Stomach (tissue), 4 donors: Measurements from ENCODE around the gene KRABD2.

Experiments
- EP300 ChIP-seq: sonication (generic); formaldehyde crosslinking; IDR thresholded peaks from one replicate; pipeline ENCODE4 v1.6.1; 2017; ENCODE audit warnings: antibody characterized with exemption
- POLR2A ChIP-seq, 4 donors: fragments of 450-650 bp; IDR thresholded peaks; one replicate each; pipeline ENCODE4 v1.6.1; 2016; ENCODE audit warnings: antibody characterized with exemption in 4 of 4, control low read depth in 2 of 4, mild to moderate bottlenecking in 1 of 4, moderate library complexity in 1 of 4
- POLR2AphosphoS5 ChIP-seq, 3 donors: sonication (generic); formaldehyde crosslinking; IDR thresholded peaks; one replicate each; pipeline ENCODE4 v1.6.1; 2016; ENCODE audit warnings: antibody characterized with exemption in 3 of 3
- TF ChIP-seq, protein P1 (sequence below), 7 experiments: fragments of 450-650 bp in 4 of 7; fragments of 200-600 bp in 3 of 7; sonication (generic) in 3 of 7; IDR thresholded peaks; one replicate each; pipeline ENCODE4 v1.5.1; 2016 to 2019; ENCODE audit warnings: antibody characterized with exemption in 7 of 7, control low read depth in 2 of 7, mild to moderate bottlenecking in 1 of 7

DNA sequence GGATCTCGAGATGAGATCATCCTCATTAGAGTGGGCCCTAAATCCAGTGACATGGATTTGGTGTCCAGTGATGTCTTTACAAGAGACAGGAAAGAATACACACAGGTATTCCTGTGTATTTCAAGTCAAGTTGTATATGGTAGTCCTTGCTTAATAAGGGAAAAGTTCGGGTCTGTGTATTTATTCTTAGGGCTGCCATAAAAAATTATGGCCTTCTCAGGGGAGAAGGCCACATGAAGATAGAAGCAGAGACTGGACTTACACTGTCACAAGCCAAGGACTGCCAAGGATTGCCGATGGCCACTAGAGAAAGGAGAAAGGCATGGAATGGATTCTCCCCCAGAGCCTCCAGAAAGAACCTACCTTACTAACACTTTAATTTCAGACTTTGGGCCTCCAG, 8.3 kb downstream of the KRABD2 start:
- TF ChIP-seq POLR2AphosphoS5 (IDR thresholded peaks at IDR 0.05), result no peak
- TF ChIP-seq POLR2A (IDR thresholded peaks at IDR 0.05), result no peak
- TF ChIP-seq, protein P1, sequence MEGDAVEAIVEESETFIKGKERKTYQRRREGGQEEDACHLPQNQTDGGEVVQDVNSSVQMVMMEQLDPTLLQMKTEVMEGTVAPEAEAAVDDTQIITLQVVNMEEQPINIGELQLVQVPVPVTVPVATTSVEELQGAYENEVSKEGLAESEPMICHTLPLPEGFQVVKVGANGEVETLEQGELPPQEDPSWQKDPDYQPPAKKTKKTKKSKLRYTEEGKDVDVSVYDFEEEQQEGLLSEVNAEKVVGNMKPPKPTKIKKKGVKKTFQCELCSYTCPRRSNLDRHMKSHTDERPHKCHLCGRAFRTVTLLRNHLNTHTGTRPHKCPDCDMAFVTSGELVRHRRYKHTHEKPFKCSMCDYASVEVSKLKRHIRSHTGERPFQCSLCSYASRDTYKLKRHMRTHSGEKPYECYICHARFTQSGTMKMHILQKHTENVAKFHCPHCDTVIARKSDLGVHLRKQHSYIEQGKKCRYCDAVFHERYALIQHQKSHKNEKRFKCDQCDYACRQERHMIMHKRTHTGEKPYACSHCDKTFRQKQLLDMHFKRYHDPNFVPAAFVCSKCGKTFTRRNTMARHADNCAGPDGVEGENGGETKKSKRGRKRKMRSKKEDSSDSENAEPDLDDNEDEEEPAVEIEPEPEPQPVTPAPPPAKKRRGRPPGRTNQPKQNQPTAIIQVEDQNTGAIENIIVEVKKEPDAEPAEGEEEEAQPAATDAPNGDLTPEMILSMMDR (IDR thresholded peaks at IDR 0.05), result no peak
- no peak for TF ChIP-seq EP300
